H1 (cell line): ENCODE measurements around the gene KCNJ9. TPM values are rescaled to one million over a fixed set of nuclear protein-coding genes. Genes with fewer than 3 reads are reported as not detected.
A peak's percentile ranks its signal among the peaks of the same experiment; 100 is the strongest.

Experiments used
- CTCF ChIA-PET: fragments of 300-600 bp; sonication (Branson Sonifier 250); formaldehyde crosslinking; loops from one replicate; lab custom pipeline; 2021; ENCODE audit not compliant: partially characterized antibody; lab: Charles Lee
- POLR2A ChIA-PET: fragments of 300-600 bp; sonication (Branson Sonifier 250); formaldehyde crosslinking; loops from one replicate; lab custom pipeline; 2021; ENCODE audit warnings: inconsistent platforms; ENCODE audit not compliant: partially characterized antibody; lab: Charles Lee
- DNase-seq, 2 experiments: peaks; one replicate each; pipeline versions ENCODE4 v3.0.0 to v3.0.0-alpha.2; 2010 to 2022; ENCODE audit warnings: low spot score in 2 of 2, low read depth in 1 of 2, mixed read lengths in 1 of 2
- FAIRE-seq: peaks from 2 replicates; lab custom pipeline; 2011; peaks lifted over from hg19 to GRCh38; lab: Jason Lieb, UNC
- H2AFZ ChIP-seq: 2 replicates; pipeline ENCODE4 v1.8.1; 2012; ENCODE audit warnings: low read length, inconsistent platforms
- H2AK5ac ChIP-seq: 2 replicates; pipeline ENCODE4 v1.6.1; 2013; ENCODE audit warnings: low read depth, low read length
- H2BK120ac ChIP-seq: replicated peaks from 2 replicates; pipeline ENCODE3; 2013; ENCODE audit warnings: low read depth, low read length, inconsistent platforms
- H2BK12ac ChIP-seq: 2 replicates; pipeline ENCODE4 v1.6.1; 2013; ENCODE audit warnings: low read depth, low read length
- H2BK15ac ChIP-seq: 2 replicates; pipeline ENCODE4 v1.6.1; 2013; ENCODE audit warnings: low read length
- H2BK20ac ChIP-seq: 2 replicates; pipeline ENCODE4 v1.6.1; 2013; ENCODE audit warnings: low read length
- H2BK5ac ChIP-seq: 2 replicates; pipeline ENCODE4 v1.6.1; 2013; ENCODE audit warnings: low read depth, low read length
- H3K14ac ChIP-seq: 2 replicates; pipeline ENCODE4 v1.6.1; 2013; ENCODE audit warnings: inconsistent platforms; ENCODE audit not compliant: insufficient read length
- H3K18ac ChIP-seq: 2 replicates; pipeline ENCODE4 v1.6.1; 2013; ENCODE audit warnings: low read length; ENCODE audit errors: extremely low read depth
- H3K23ac ChIP-seq: 2 replicates; pipeline ENCODE4 v1.6.1; 2013; ENCODE audit warnings: inconsistent platforms; ENCODE audit not compliant: insufficient read length
- H3K23me2 ChIP-seq: 2 replicates; pipeline ENCODE4 v1.6.1; 2013; ENCODE audit warnings: low read depth, low read length
- H3K27ac ChIP-seq: 2 replicates; pipeline ENCODE4 v1.6.1; 2011; ENCODE audit warnings: low read depth, low read length, inconsistent platforms
- H3K27me3 ChIP-seq, 4 experiments: replicated peaks in 1 of 4; 1 replicate in 1 of 4; 2 replicates in 3 of 4; pipeline versions ENCODE4 v1.6.1 to v1.8.1; 2011 to 2013; ENCODE audit warnings: low read length in 3 of 4, mild to moderate bottlenecking in 3 of 4, inconsistent platforms in 2 of 4, mixed read lengths in 2 of 4, moderate library complexity in 1 of 4; ENCODE audit not compliant: control insufficient read depth in 3 of 4, insufficient read depth in 3 of 4; ENCODE audit errors: extremely low read depth in 1 of 4
- H3K36me3 ChIP-seq, 4 experiments: 2 replicates each; pipeline versions ENCODE4 v1.6.1 to v1.8.1; 2011 to 2013; ENCODE audit warnings: mild to moderate bottlenecking in 4 of 4, low read length in 3 of 4, moderate library complexity in 2 of 4, control low read depth in 1 of 4, inconsistent platforms in 1 of 4; ENCODE audit not compliant: insufficient read depth in 4 of 4, control insufficient read depth in 2 of 4
- H3K4ac ChIP-seq: replicated peaks from 2 replicates; pipeline ENCODE3; 2013; ENCODE audit warnings: low read length, low read depth, mixed read lengths, inconsistent platforms; ENCODE audit not compliant: insufficient read length
- H3K4me1 ChIP-seq, 4 experiments: replicated peaks in 1 of 4; 1 replicate in 1 of 4; 2 replicates in 3 of 4; pipeline versions ENCODE4 v1.6.1 to v1.8.1; 2011 to 2013; ENCODE audit warnings: low read length in 3 of 4, inconsistent platforms in 2 of 4, mixed read lengths in 1 of 4; ENCODE audit not compliant: insufficient read depth in 4 of 4, control insufficient read depth in 3 of 4
- H3K4me2 ChIP-seq, 2 experiments: 2 replicates each; pipeline versions ENCODE4 v1.6.1 to v1.8.1; 2011 to 2013; ENCODE audit warnings: low read depth in 2 of 2, low read length in 2 of 2, control low read depth in 1 of 2, inconsistent platforms in 1 of 2, mild to moderate bottlenecking in 1 of 2; ENCODE audit not compliant: insufficient read depth in 1 of 2
- H3K4me3 ChIP-seq, 4 experiments: fragments of 200-600, 300-600 bp in 1 of 4; sonication (generic), shearing (Covaris generic), sonication (Bioruptor Twin) in 1 of 4; 2 replicates each; pipeline versions ENCODE4 v1.5.1 to v1.8.1; 2011 to 2016; ENCODE audit warnings: low read length in 4 of 4, low read depth in 3 of 4, control low read depth in 2 of 4, inconsistent platforms in 2 of 4, mild to moderate bottlenecking in 2 of 4, mixed read lengths in 1 of 4, moderate library complexity in 1 of 4; ENCODE audit not compliant: insufficient read depth in 2 of 4; ENCODE audit errors: extremely low read depth in 1 of 4
- H3K56ac ChIP-seq: replicated peaks from 2 replicates; pipeline ENCODE3; 2013; ENCODE audit warnings: low read depth, mild to moderate bottlenecking, mixed read lengths, low read length, inconsistent platforms; ENCODE audit not compliant: insufficient read length
- H3K79me1 ChIP-seq: 2 replicates; pipeline ENCODE4 v1.6.1; 2013; ENCODE audit warnings: low read depth, low read length, control low read depth
- H3K79me2 ChIP-seq, 2 experiments: 2 replicates each; pipeline versions ENCODE4 v1.6.1 to v1.8.1; 2012 to 2013; ENCODE audit warnings: low read length in 2 of 2, mild to moderate bottlenecking in 2 of 2, inconsistent platforms in 1 of 2; ENCODE audit not compliant: insufficient read depth in 2 of 2, control insufficient read depth in 1 of 2
- H3K9ac ChIP-seq, 4 experiments: replicated peaks in 1 of 4; 1 replicate in 1 of 4; 2 replicates in 3 of 4; pipeline versions ENCODE4 v1.6.1 to v1.8.1; 2011 to 2013; ENCODE audit warnings: low read depth in 3 of 4, low read length in 3 of 4, control low read depth in 2 of 4, mild to moderate bottlenecking in 2 of 4, moderate library complexity in 2 of 4, inconsistent platforms in 1 of 4; ENCODE audit errors: extremely low read depth in 1 of 4
- H3K9me3 ChIP-seq, 2 experiments: 2 replicates each; pipeline versions ENCODE4 v1.6.1 to v1.8.1; 2012 to 2013; ENCODE audit warnings: mild to moderate bottlenecking in 2 of 2, moderate library complexity in 2 of 2, control low read depth in 1 of 2, inconsistent platforms in 1 of 2, low read depth in 1 of 2, low read length in 1 of 2, mixed read lengths in 1 of 2; ENCODE audit not compliant: insufficient read depth in 2 of 2
- H4K20me1 ChIP-seq, 2 experiments: replicated peaks in 1 of 2; 2 replicates each; pipeline versions ENCODE3 to v1.8.1; 2011 to 2013; ENCODE audit warnings: inconsistent platforms in 2 of 2, low read length in 2 of 2, mild to moderate bottlenecking in 1 of 2; ENCODE audit not compliant: insufficient read depth in 2 of 2, control insufficient read depth in 1 of 2
- H4K5ac ChIP-seq: 2 replicates; pipeline ENCODE4 v1.6.1; 2013; ENCODE audit warnings: low read length, low read depth, mixed read lengths, inconsistent platforms; ENCODE audit not compliant: insufficient read length
- H4K8ac ChIP-seq: 2 replicates; pipeline ENCODE4 v1.8.0; 2013; ENCODE audit warnings: mild to moderate bottlenecking, moderate library complexity, low read length, inconsistent platforms; ENCODE audit not compliant: insufficient read depth; ENCODE audit errors: extremely low read depth
- H4K91ac ChIP-seq: replicated peaks from 2 replicates; pipeline ENCODE3; 2013; ENCODE audit warnings: low read length, mixed read lengths, inconsistent platforms; ENCODE audit not compliant: insufficient read length
- CHD1 ChIP-seq: IDR thresholded peaks from 2 replicates; pipeline ENCODE4 v1.6.1; 2012; ENCODE audit warnings: low read depth, low read length, improper control_type of control experiment
- CHD2 ChIP-seq: IDR thresholded peaks from 2 replicates; pipeline ENCODE4 v1.6.1; 2012; ENCODE audit warnings: low read length, improper control_type of control experiment
- CTCF ChIP-seq, 3 experiments: IDR thresholded peaks; 1 replicate in 2 of 3; 2 replicates in 1 of 3; pipeline versions ENCODE4 v1.5.1 to v1.6.1; 2011; ENCODE audit warnings: low read length in 3 of 3, mild to moderate bottlenecking in 3 of 3, inconsistent platforms in 2 of 3, low read depth in 1 of 3, moderate library complexity in 1 of 3; ENCODE audit not compliant: insufficient read depth in 1 of 3; ENCODE audit errors: control extremely low read depth in 1 of 3
- PHF8 ChIP-seq: fragments of 200-600 bp; sonication (generic); conservative IDR thresholded peaks from 2 replicates; pipeline ENCODE4 v1.7.1; 2012; ENCODE audit warnings: low read depth, mild to moderate bottlenecking, inconsistent platforms, low read length, moderate library complexity
- POLR2AphosphoS5 ChIP-seq: IDR thresholded peaks from 2 replicates; pipeline ENCODE4 v1.6.1; 2011; ENCODE audit warnings: low read depth, low read length
- POU5F1 ChIP-seq: IDR thresholded peaks from 2 replicates; pipeline ENCODE4 v1.6.1; 2011; ENCODE audit warnings: low read depth, mild to moderate bottlenecking, low read length, moderate library complexity
- TCF12 ChIP-seq: IDR thresholded peaks from 2 replicates; pipeline ENCODE4 v1.6.1; 2011; ENCODE audit warnings: low read depth, mild to moderate bottlenecking, low read length
- TEAD4 ChIP-seq: IDR thresholded peaks from 2 replicates; pipeline ENCODE4 v1.6.1; 2012; ENCODE audit warnings: low read depth, low read length, inconsistent platforms, mixed read lengths
- YY1 ChIP-seq: IDR thresholded peaks from 2 replicates; pipeline ENCODE4 v1.6.1; 2011; ENCODE audit warnings: low read depth, mild to moderate bottlenecking, low read length
- ZNF274 ChIP-seq: IDR thresholded peaks from 2 replicates; pipeline ENCODE4 v1.7.0; 2012; ENCODE audit warnings: low read length, borderline replicate concordance; ENCODE audit errors: extremely low read depth
- whole genome bisulfite sequencing, 2 experiments: shearing (Covaris generic) in 1 of 2; methylation state at CpG; one replicate each; pipeline versions ENCODE4 v1.1.6 to v1.1.7; 2013 to 2015; ENCODE audit warnings: low lambda C conversion rate in 2 of 2, mixed read lengths in 2 of 2, inconsistent platforms in 1 of 2, low coverage in 1 of 2, missing lambda C conversion rate in 1 of 2; ENCODE audit not compliant: insufficient replicate concordance in 2 of 2, insufficient coverage in 1 of 2, insufficient read length in 1 of 2; ENCODE audit errors: extremely low coverage in 1 of 2, missing lambda C conversion rate in 1 of 2; 5-methylcytosine and 5-hydroxymethylcytosine counted together
- polyA plus RNA-seq, 7 experiments: library from polyadenylated mRNA; depleted of rRNA in 3 of 7; stranded (reverse) in 5 of 7; unstranded in 2 of 7; fragments of >200 nt in 5 of 7; fragments of 200-250 nt in 2 of 7; gene quantifications; 1 replicate in 5 of 7; 2 replicates in 1 of 7; 4 replicates in 1 of 7; pipeline versions ENCODE4 v1.2.1 to v1.2.3, GENCODE V29; 2011 to 2013; ENCODE audit warnings: missing spikeins in 2 of 7, mixed read lengths in 2 of 7
- total RNA-seq: library from RNA; stranded (reverse); fragmentation: NEBNext Ultra II Directional; extraction: Animal tissue kit (Norgen Biotek cat#: 25700); gene quantifications from 2 replicates; pipeline ENCODE4 v1.2.1, GENCODE V29; 2021

Gene KCNJ9
- total and polyA plus RNA-seq, 2 of the 8 experiments (the other 6 are each of a cell fraction or from before 2014, with no cell fraction given): 0.02 to 0.13 TPM

GRCh38 chr1:160101717-160102522, 20.6 kb downstream of the KCNJ9 start:
- DNase-seq (no peak), FAIRE-seq (no peak)
- no peak overlapping the region for H3K18ac ChIP-seq
- H4K20me1 ChIP-seq: no peaks in the 10 kb centered on the region
- H3K23ac ChIP-seq: no peak overlapping the region
- H3K27me3 ChIP-seq: no peaks in the 10 kb centered on the region
- H2AK5ac ChIP-seq: no peak overlapping the region; the same call in 1 of the 2 replicates
- H3K4me1 ChIP-seq: peaks cover 4 to 28% (median 17%) of the 10 kb centered on the region in 4 experiments
- POLR2A ChIA-PET: interaction anchor here (0.6 to 2.0 kb wide), 9 partner anchors 9 to 164 kb away, joined by 3 to 5 read pairs (median 3); no protein-coding TSS in a partner anchor
- H3K23me2 ChIP-seq: peaks cover 14% of the 10 kb centered on the region
- WGBS, 2 experiments: 87% methylated on average over 9 of the region's 9 CpGs; no CpG with 5 or more reads in 1 of the 2 experiments
- no peak overlapping the region for H3K4me2 ChIP-seq
- no peak overlapping the region for H3K4ac ChIP-seq
- H3K36me3 ChIP-seq: no peaks in the 10 kb centered on the region
- peaks cover 0 to 12% of the 10 kb centered on the region in 2 experiments; a peak in 2 of 4 replicates for H3K79me2 ChIP-seq
- H2BK20ac ChIP-seq: peak overlapping the region; percentile 37; the same call in 1 of the 2 replicates
- peaks cover 6% of the 10 kb centered on the region for H3K79me1 ChIP-seq
- H2BK5ac ChIP-seq: 0 out of 2 replicates have a peak overlapping the region, but pooled peaks have one; percentile 22
- no peak overlapping the region for H3K9ac ChIP-seq
- H2BK120ac ChIP-seq: no peak overlapping the region
- H3K9me3 ChIP-seq: no peaks in the 10 kb centered on the region
- H3K27ac ChIP-seq: no peak overlapping the region
- H3K14ac ChIP-seq: no peak overlapping the region
- no peak overlapping the region for H4K5ac ChIP-seq
- H2BK15ac ChIP-seq: peak overlapping the region; percentile 98; the same call in 1 of the 2 replicates
- CTCF ChIA-PET: interaction anchor here (0.7 to 7.4 kb wide), 46 partner anchors 10 to 852 kb away, joined by 3 to 256 read pairs (median 5); partner anchors contain the start of genes ATP1A2, CASQ1, KCNJ9 and PEA15
- no peak overlapping the region for H4K8ac ChIP-seq
- H2BK12ac ChIP-seq: peak overlapping the region; percentile 76; the same call in 1 of the 2 replicates
- no peak overlapping the region for H2AFZ ChIP-seq
- no peak overlapping the region for H3K56ac ChIP-seq
- H3K4me3 ChIP-seq: no peak overlapping the region
- peak overlapping the region; percentile 78 for H4K91ac ChIP-seq
- no peak for TF ChIP-seq TCF12
- TF ChIP-seq PHF8: no peak
- no peak for TF ChIP-seq POU5F1
- TF ChIP-seq CHD1: no peak
- no peak for TF ChIP-seq TEAD4
- no peak for TF ChIP-seq CHD2
- no peak for TF ChIP-seq ZNF274
- no peak for TF ChIP-seq CTCF (IDR thresholded peaks at IDR 0.05; ENCODE audit: control extremely low read depth in 1 of 3, insufficient read depth in 1 of 3, low read depth in 1 of 3, low read length in 3 of 3)
- TF ChIP-seq POLR2AphosphoS5: no peak
- TF ChIP-seq YY1: no peak
